HG03060 (cell line): ENCODE results near the gene ARF4.
A peak's percentile ranks its signal among the peaks of the same experiment; 100 is the strongest.
"Not testable (repeated sequence)": the region's sequence is repeated elsewhere in the genome, so short reads cannot be mapped to it uniquely, and the experiment has no call there.

Experiments
- ATAC-seq: cut with Tn5 transposase; IDR thresholded peaks from one replicate; pipeline ENCODE4 v1.9.1; 2021; ENCODE audit warnings: low read depth, moderate number of reproducible peaks; ENCODE audit not compliant: unreplicated experiment

ARF4 gene

GRCh38 chr3:57597127-57597923, at the start of gene ARF4:
ARF4 (minus strand) TSS chr3:57597344; CDS start chr3:57597140, 204 bp downstream.
- peak; percentile 95 for ATAC-seq

GRCh38 chr3:57646723-57647122, 49.6 kb upstream of the ARF4 start:
- no peak for ATAC-seq

- no peak for ATAC-seq
These were observed 47.6 kb upstream of the ARF4 start for GRCh38 chr3:57644740-57645139.

- ATAC-seq, result no peak
These were observed 40.2 kb upstream of the ARF4 start for GRCh38 chr3:57637391-57637790.

GRCh38 chr3:57634259-57634658, 37.1 kb upstream of the ARF4 start:
- ATAC-seq, result not testable (repeated sequence)

GRCh38 chr3:57627976-57628375, 30.8 kb upstream of the ARF4 start:
- no peak for ATAC-seq

GRCh38 chr3:57624801-57625200, 27.7 kb upstream of the ARF4 start:
- ATAC-seq, result no peak

GRCh38 chr3:57622362-57622761, 25.2 kb upstream of the ARF4 start:
- ATAC-seq, result no peak

GRCh38 chr3:57617739-57618138, 20.6 kb upstream of the ARF4 start:
- ATAC-seq, result no peak

GRCh38 chr3:57616233-57616632, 19.1 kb upstream of the ARF4 start:
- ATAC-seq, result no peak

- not testable (repeated sequence) for ATAC-seq
These were observed 14.7 kb upstream of the ARF4 start for GRCh38 chr3:57611870-57612269.

GRCh38 chr3:57605683-57606082, 8.5 kb upstream of the ARF4 start:
- no peak for ATAC-seq

GRCh38 chr3:57604971-57605370, 7.8 kb upstream of the ARF4 start:
- ATAC-seq, result no peak

- ATAC-seq, result no peak
These were observed 3.1 kb upstream of the ARF4 start for GRCh38 chr3:57600195-57600594.

- ATAC-seq, result no peak
These were observed 1.7 kb upstream of the ARF4 start for GRCh38 chr3:57598765-57599360.

- no peak for ATAC-seq
These were observed 533 bp downstream of the ARF4 start for GRCh38 chr3:57596495-57597126.

- no peak for ATAC-seq
These were observed 2.6 kb downstream of the ARF4 start for GRCh38 chr3:57594576-57594975.

GRCh38 chr3:57594144-57594543, 3.0 kb downstream of the ARF4 start:
- ATAC-seq, result no peak

- no peak for ATAC-seq
These were observed 4.8 kb downstream of the ARF4 start for GRCh38 chr3:57592306-57592705.

- ATAC-seq, result no peak
These were observed 9.2 kb downstream of the ARF4 start for GRCh38 chr3:57587905-57588304.

GRCh38 chr3:57586778-57587177, 10.4 kb downstream of the ARF4 start:
- ATAC-seq, result no peak

GRCh38 chr3:57583544-57583943, 13.6 kb downstream of the ARF4 start:
- ATAC-seq, result no peak
